Measurements from ENCODE around the gene SFRP2. TPM values are rescaled to one million over a fixed set of nuclear protein-coding genes. Genes with fewer than 3 reads are reported as not detected.

Gene SFRP2
- total RNA-seq, 4 donors from 2014 or later: 0.26 to 71.2 (median 31.1) TPM

DNA sequence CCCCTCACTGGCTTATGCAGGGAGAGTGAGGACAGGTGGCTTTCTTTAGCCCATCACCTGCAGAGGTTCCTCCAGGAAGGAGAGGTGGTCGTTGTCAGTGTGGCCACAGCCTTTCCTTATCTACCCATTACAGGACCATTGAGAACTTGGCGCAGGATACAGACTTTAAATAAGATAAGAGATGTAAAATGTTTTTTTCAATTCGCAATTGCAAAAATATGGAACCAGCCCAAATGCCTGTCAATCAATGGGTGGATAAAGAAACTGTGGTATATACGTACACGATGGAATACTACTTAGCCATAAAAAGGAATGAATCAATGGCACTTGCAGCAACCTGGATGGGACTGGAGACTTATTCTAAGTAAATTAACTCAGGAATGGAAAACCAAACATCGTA is 22.1 kb downstream of the SFRP2 start:
- DNase-seq: no peak
- intact Hi-C loops (cut with DNase I; ENCODE audit: low total_unique reads): no loop called here
- TF ChIP-seq CTCF (IDR thresholded peaks at IDR 0.05) (no peak), POLR2A (IDR thresholded peaks at IDR 0.05) (no peak)
- Histone ChIP-seq H3K4me1 (no peaks in the 10 kb centered on the region), H3K27me3 (no peaks in the 10 kb centered on the region), H3K4me3 (no peak overlapping the region), H3K9me3 (no peaks in the 10 kb centered on the region), H3K27ac (no peak overlapping the region), H3K36me3 (no peaks in the 10 kb centered on the region)

- Histone ChIP-seq H3K36me3 (no peaks in the 10 kb centered on the region), H3K4me1 (no peaks in the 10 kb centered on the region), H3K27ac (no peak overlapping the region), H3K27me3 (no peaks in the 10 kb centered on the region), H3K9me3 (no peaks in the 10 kb centered on the region), H3K4me3 (no peak overlapping the region)
- DNase-seq: no peak
- intact Hi-C loops (cut with DNase I; ENCODE audit: low total_unique reads): no loop called here
- TF ChIP-seq POLR2A (IDR thresholded peaks at IDR 0.05) (no peak), CTCF (IDR thresholded peaks at IDR 0.05) (no peak)
Observed at GRCh38 chr4:153765894-153766293, 23.0 kb downstream of the SFRP2 start.

GRCh38 chr4:153764601-153765368 is 24.1 kb downstream of the SFRP2 start:
- intact Hi-C loops (cut with DNase I; ENCODE audit: low total_unique reads): no loop called here
- H3K4me3 ChIP-seq: no peak overlapping the region

DNA sequence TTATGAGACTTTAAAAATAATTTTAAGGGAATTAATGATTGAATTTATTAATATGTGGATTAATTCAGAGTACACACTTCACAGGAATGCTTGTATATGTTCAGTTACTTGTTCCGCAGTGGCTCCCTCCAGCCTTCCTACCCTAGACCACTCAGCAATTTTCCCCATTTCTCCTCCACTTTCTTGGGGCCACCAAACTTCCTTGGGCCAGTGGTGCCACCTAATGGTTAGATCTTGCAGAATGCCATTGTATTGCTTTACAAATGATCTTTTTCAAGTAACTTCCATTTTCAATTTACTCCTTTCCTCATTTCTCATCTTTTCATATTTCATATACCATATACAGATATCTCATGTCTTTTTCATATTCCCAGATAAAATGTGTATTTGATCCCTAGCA is 25.5 kb downstream of the SFRP2 start:
- no peak overlapping the region for H3K27ac ChIP-seq
- H3K36me3 ChIP-seq: no peaks in the 10 kb centered on the region
- no peaks in the 10 kb centered on the region for H3K9me3 ChIP-seq
- H3K27me3 ChIP-seq: no peaks in the 10 kb centered on the region
- H3K4me3 ChIP-seq: no peak overlapping the region
- H3K4me1 ChIP-seq: no peaks in the 10 kb centered on the region
- no peak for DNase-seq
- intact Hi-C loops (cut with DNase I; ENCODE audit: low total_unique reads): no loop called here
- TF ChIP-seq CTCF (IDR thresholded peaks at IDR 0.05) (no peak), POLR2A (IDR thresholded peaks at IDR 0.05) (no peak)

More at GRCh38 chr4:153764601-153765368, 24.1 kb downstream of the SFRP2 start:
- Histone ChIP-seq H3K4me1 (no peaks in the 10 kb centered on the region), H3K27ac (no peak overlapping the region), H3K36me3 (no peaks in the 10 kb centered on the region), H3K27me3 (no peaks in the 10 kb centered on the region), H3K9me3 (no peaks in the 10 kb centered on the region)
- DNase-seq: no peak
- TF ChIP-seq CTCF (IDR thresholded peaks at IDR 0.05): no peak
- TF ChIP-seq POLR2A (IDR thresholded peaks at IDR 0.05): no peak

- DNase-seq: no peak
- no peak for TF ChIP-seq POLR2A (IDR thresholded peaks at IDR 0.05)
- intact Hi-C loops (cut with DNase I; ENCODE audit: low total_unique reads): no loop called here
- Histone ChIP-seq H3K36me3 (no peaks in the 10 kb centered on the region), H3K4me3 (peak within 1 kb of the TSS in 1 of 2 donors; percentile 20), H3K27ac (no peak within 1 kb of the TSS), H3K9me3 (no peaks in the 10 kb centered on the region), H3K27me3 (no peaks in the 10 kb centered on the region), H3K4me1 (no peaks in the 10 kb centered on the region)
Observed at GRCh38 chr4:153759407-153760316, 29.2 kb downstream of the SFRP2 start, which contains the start of gene RNF175. RNF175 (minus strand) TSS chr4:153760024; CDS start chr4:153759862, 162 bp downstream.

Measured in uterus (tissue), 4 donors.